ENCODE data around the gene SLC17A5. TPM values are rescaled to one million over a fixed set of nuclear protein-coding genes. Genes with fewer than 3 reads are reported as not detected.
"Not testable (repeated sequence)": the region's sequence is repeated elsewhere in the genome, so short reads cannot be mapped to it uniquely, and the experiment has no call there.

Gene SLC17A5
- total RNA-seq, 2 experiments from 2014 or later: 8.0 to 9.5 TPM

DNA sequence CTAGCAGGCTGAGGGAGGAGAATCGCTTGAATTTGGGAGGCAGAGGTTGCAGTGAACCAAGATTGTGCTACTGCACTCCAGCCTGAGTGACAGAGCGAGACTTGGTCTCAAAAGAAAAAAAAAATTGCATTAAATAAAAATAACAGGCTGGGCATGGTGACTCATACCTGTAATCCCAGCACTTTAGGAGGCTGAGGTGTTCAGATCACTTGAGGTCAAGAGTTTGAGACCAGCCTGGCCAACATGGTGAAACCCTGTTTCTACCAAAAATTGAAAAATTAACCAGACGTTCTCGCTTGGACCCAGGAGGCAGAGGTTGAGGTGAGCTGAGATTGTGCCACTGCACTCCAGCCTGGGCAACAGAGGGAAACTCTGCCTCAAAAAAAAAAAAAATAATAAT, 102.7 kb downstream of the SLC17A5 start:
- CTCF ChIA-PET: interaction anchor here (1.9 kb wide), 1 partner anchor 60 kb away, joined by 5 read pairs; no protein-coding TSS in a partner anchor
- POLR2A ChIA-PET; H3K4me1 Mint-ChIP-seq; DNase-seq; H3K27ac Mint-ChIP-seq; H3K27me3 Mint-ChIP-seq; H3K9me3 Mint-ChIP-seq; H3K36me3 Mint-ChIP-seq (ENCODE audit: low read depth); H3K4me3 Mint-ChIP-seq: not testable (repeated sequence)

DNA sequence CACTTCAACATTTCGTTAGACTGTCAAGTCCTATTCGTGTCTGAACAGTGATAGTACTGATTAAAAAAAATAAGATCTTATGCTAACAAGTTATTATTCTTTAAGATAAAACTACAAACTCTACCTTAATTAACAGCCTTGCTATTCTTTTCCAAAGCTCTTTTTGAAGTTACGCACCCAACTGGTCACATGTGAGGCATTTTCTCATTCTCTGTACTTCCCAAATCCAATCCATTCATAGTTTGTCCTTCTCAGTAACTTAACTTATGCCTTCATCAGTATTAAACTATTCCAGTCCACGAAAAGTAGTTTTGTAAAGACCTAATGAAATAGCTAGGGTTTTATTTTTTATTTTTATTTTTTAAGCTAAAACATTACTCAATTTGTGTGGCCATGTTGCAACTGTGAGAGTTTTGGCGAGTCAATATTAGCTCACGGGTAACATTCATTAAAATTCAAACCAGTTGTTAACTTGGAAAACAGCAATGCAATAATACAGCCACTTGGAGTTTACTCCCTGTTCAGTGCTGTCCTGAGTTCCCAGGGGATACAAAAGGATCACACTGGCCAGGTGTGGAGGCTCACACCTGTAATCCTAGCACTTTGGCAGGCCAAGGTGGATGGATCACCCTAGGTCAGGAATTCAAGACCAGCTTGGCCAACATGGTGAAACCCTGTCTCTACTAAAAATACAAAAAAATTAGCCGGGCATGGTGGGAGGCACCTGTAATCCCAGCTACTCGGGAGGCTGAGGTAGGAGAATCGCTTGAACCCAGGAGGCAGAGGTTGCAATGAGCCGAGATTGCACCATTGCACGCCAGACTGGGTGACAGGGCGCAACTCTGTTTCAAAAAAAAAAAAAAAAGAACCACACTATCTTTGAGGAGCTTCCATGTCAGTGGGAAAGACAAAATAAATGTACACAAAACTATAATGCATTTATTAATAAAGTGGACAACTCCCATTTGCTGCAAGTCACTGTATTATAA, 105.0 kb downstream of the SLC17A5 start:
- ChIA-PET POLR2A (interaction anchor here (1.0 kb wide), 1 partner anchor 25 kb away, joined by 3 read pairs; no protein-coding TSS in a partner anchor), CTCF (interaction anchor here (1.1 to 1.2 kb wide), 2 partner anchors 13 to 146 kb away, joined by 3 read pairs; no protein-coding TSS in a partner anchor)
- Mint-ChIP-seq H3K27me3 (peaks cover 4% of the 10 kb centered on the region), H3K4me1 (peaks cover 3% of the 10 kb centered on the region), H3K4me3 (no peak overlapping the region), H3K9me3 (no peaks in the 10 kb centered on the region), H3K36me3 (ENCODE audit: low read depth) (no peaks in the 10 kb centered on the region), H3K27ac (no peak overlapping the region)
- DNase-seq: no peak

DNA sequence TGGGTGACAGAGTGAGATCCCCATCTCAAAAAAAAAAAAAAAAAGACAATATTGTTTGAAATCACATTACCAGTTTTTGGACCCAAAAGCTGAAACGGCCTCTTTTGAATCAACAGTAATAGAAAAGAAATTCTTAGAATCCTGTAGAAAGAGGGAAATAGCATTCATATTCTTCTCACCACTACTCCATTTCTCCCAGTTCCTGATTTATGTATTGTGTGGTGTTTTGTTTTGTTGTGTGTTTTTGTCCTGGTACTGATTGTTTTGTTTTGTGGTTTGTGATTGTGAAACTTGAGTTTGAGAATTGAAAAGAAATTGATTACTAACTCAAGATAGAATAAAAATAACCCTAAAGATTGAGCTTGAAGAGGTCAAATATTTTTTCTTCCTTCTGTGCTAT, 106.8 kb downstream of the SLC17A5 start:
- H3K4me1 Mint-ChIP-seq: peaks cover 3% of the 10 kb centered on the region
- POLR2A ChIA-PET: no interaction called here
- no peak overlapping the region for H3K4me3 Mint-ChIP-seq
- H3K27me3 Mint-ChIP-seq: peaks cover 4% of the 10 kb centered on the region
- no peaks in the 10 kb centered on the region for H3K9me3 Mint-ChIP-seq
- no peak for DNase-seq
- no peaks in the 10 kb centered on the region for H3K36me3 Mint-ChIP-seq (ENCODE audit: low read depth)
- CTCF ChIA-PET: interaction anchor here (1.3 kb wide), 1 partner anchor 9 kb away, joined by 3 read pairs; no protein-coding TSS in a partner anchor
- H3K27ac Mint-ChIP-seq: no peak overlapping the region

Other genes with a start within 250 kb of the SLC17A5 start
- gene CGAS, start 201.7 kb downstream of the SLC17A5 start, total RNA-seq: 10 to 100 TPM; 47.8 to 48.2 TPM
- 10 to 100 TPM; 62.1 to 66.4 TPM for gene MTO1, start 192.3 kb downstream of the SLC17A5 start, total RNA-seq
- 1,000 to 10,000 TPM; 7,440 to 7,455 TPM for gene EEF1A1, start 133.0 kb downstream of the SLC17A5 start, total RNA-seq
- 10 to 100 TPM; 13.6 to 15.0 TPM for gene CD109, start 42.2 kb upstream of the SLC17A5 start, total RNA-seq